DLD1 (cell line): ENCODE measurements around the gene SENP1.

Experiments
- in situ Hi-C: cut with HindIII; loops from 2 replicates; pipeline ENCODE4 v1.10.0; 2017; ENCODE audit warnings: low sequenced_read_pairs

SENP1 gene

DNA sequence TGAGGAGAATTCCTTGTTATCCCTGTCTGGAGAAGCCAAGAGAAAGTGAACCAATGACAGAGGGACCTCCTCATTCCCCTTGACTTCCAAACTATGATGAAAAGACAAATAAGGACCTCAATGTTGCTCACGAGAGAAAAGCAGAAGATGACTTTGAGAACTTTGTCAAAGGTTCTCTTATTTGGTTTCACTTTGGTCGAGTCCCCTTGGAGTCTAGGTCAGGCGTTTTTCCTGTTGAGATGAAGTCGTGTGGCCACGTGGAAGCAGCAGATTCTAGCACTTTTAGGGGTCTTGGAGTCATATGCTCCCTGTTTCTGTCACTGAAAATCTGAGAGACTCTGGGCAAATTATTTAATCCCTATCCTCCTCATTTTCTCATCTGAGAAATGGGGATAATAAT is 67.8 kb downstream of the SENP1 start:
- in situ Hi-C loops: no loop called here

DNA sequence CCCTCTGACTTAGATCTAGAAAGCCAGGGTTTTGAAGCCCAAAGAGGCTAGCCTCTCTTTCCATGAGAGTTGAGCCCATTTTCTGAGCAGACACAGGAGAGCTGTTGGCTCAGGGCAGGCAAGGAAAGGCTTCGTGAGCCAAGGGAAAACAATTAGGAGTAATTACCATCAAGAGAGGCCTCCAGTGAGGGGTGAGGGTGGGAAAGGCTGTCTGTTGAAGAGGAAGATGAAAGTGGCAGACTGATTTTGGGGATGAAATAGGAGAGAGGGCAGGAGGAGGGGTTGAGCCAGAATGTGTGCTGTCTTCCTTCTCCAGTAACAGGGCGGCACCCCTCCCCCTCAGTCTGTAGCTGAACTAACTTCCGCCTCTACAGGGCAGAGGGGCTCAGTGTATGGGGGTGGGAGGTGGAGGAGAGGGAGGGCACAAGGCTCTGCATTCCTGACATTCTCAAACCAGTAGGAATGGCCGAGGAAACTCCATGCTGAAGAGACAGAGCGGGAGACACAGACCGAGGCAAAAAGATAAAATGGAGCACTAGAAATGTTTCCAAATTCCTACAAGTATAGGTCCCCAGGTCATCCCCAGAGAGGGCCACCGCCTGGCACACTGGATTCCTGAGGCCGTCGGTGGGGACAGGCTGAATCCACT is 68.5 kb downstream of the SENP1 start:
- in situ Hi-C loops: no loop called here

DNA sequence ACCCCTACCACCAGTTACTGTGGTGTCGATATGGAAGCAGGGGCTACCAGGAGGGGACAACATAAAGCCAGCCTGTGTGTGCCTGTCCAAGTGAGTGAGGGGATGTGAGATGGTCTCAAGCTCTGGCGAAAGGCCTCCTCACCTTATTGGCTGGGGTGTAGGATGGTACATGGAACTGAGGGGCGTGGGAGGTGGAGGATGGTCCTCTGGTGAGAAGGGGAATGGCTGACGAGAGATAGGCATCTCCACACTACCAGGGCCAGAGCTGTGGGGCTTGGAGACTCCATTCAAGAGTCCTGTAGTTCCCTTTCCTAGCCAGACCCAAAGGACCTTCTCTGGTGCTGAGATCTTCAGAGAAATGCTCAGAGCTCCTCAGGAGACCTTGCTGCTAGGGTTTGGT is 69.1 kb downstream of the SENP1 start:
- in situ Hi-C loops: no loop called here

DNA sequence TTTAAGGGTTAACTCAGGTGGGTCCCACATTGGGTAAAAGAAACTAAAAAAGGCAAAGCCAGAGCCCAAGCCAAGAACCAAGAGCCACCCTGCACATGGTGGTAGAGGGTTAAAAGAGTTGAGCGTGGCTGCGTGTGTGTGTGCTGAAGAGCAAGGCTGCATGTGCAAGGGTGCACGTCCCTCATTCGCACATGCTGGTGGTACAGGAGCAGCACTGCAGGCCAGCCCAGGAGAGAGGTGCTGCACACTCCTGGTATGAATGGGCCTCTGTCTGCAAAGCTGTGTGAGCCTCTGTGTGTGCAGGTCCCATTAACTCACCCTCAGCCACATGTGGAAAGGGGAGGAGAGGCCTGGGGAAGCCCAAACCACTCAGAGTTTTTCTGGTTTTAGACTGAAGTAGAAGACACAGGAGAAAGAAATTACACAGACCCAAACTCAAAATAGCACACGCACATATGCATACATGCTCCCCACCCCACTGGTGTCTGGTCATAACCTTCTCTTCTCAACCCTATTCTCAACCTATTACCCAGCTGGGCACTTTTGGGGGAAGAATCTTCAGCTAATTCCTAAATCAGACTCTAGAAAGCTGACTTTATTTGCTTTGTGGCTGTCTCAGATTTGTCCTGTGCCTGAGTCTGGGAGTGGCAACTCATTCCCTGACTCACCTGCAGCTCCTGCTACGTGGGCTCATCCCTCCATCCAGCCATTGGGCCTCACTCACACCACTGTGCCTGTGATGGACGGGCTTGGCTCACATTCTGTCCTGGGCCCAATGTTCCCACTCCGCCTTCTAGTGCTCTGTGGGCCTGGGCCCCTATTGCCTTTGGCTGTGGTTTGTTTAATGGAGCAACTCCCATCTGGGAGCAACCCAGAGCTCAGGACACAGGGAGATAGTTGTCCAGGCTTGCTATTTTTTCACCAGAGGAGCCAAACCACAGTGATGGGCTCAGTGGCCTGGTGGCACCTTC is 70.8 kb downstream of the SENP1 start:
- in situ Hi-C loops: no loop called here

DNA sequence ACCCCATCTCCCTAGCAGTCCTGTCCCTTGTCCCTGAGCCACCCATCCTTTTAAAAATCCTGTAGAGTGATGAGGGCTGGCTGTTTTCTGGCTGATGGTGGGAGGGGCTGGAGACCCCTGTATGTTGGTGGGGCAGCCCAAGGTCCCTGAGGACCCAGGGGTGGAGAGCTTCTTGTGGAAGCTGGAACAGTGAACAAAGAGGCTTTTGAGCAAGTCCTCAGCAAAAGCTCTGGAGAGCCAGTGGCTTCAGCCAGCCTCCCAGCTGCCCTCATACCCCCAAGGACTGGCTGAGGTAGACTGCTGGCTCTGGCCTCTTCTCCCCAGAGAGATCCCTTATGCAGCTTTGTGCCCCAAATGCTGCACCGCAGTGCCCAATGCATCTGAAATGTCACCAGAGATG is 72.4 kb downstream of the SENP1 start:
- in situ Hi-C loops: no loop called here

DNA sequence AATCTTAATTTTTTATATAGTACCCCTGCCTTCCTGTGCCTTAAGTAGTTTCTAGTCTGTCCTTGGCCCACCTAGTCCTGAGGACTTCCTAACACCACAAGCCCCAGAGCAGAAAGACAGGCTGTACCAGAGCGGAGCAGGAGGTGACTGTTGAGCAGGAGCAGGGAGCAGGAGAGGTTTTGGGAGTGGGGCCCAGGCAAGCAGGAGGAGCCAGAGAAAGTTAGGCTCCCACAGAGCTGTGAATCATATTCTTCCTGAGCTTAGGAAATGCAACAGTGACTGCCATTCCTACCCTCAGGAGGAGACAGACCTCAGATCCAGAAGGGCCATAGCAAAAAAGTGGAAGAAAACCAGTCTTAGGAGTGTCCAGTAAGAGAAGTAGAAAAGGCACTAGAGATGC is 73.3 kb downstream of the SENP1 start:
- in situ Hi-C loops: no loop called here

DNA sequence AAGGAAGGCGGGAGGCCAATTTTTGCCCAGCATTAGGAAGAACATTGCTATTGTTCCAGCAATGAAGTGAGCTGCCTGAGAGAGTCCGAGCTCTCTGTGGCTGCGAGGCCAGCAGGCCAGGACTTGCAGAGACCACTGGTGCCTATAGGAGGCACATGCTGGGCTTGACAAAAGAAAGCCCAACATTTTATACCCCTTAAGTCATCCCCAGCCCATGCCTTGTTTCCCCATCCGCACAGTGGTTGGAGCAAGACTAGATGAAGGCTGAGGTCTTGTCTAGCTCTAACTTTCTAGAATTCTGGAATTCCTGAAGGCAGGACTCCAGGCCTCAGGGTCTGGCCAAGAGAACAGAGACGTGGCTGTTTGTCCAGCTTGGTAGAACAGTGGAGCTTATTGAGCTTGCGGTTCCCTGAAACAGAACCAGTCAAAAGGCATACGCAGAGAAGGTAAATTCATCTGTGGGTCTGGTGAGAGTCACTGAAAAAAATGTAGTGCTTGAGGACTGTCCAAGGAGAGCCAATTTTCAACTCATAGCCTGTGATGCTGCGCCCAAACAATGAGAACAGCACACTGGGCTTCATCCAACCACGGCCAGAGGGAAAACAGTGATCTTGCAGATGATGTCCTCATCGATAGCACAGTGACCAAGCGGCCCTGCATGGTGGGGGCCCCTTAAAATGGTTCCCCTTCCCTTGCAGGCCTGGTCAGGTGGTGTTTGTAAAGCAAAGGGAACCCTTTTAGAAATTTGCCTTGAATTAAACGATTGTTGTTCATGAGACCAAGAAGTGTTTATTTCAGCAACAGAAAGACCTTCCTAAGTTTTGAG is 74.5 kb downstream of the SENP1 start:
- in situ Hi-C loops: no loop called here

DNA sequence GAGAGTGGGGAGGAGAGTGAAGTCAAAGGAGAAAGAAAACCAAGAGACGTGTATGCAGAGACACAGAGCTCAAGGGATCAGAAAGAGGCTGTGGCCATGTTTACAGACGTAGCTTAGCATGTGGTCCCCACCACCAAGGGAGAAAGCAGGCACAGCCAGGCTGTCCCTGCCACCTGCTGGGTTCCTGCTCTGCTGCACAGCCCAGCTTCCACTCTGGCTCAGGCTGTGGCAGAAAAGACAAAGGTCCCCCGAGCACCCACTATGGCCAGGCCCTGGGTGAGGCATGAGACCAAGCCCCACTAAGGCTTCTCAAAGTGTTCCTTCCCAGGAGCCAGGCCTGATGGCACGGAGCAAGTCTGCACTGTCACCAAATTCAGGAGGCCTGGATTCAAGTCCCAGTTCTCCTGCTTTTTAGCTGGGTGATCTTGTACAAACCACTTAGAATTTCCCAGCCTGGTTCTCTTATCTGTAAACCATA is 75.7 kb downstream of the SENP1 start:
- in situ Hi-C loops: no loop called here

DNA sequence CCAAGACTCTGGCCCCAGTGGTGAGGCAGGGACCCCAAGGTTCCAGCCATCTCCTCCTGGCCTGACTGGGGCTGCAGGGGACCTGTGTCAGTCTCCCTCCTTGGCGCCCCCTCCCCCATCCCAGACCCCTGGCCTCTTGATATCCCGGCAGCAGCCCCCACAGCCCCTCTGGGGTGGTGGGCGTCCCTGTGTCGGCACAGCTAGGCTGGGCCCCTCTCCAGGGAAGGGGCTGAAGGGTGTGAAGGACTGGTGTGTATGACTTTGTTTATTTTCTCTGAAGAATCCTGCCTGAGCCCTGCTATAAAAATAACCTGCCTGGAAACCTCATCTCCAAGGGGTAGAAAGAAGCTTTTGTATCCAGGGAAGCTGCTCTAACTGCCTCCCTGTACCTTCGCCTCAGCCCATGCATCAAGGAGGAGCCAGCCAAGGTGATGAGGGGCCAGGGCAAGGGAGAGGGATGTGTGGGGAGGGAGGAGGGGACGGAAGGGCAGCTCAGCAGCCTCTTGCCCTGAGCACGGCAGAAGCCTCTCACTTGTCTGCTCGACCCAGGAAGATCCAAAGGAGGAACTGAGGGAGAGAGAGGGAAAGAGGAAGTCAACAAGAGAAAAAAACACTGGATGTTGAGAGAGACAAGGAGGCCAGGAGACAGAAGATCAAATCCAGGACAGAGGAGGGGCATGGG is 76.2 kb downstream of the SENP1 start:
- in situ Hi-C loops: no loop called here

DNA sequence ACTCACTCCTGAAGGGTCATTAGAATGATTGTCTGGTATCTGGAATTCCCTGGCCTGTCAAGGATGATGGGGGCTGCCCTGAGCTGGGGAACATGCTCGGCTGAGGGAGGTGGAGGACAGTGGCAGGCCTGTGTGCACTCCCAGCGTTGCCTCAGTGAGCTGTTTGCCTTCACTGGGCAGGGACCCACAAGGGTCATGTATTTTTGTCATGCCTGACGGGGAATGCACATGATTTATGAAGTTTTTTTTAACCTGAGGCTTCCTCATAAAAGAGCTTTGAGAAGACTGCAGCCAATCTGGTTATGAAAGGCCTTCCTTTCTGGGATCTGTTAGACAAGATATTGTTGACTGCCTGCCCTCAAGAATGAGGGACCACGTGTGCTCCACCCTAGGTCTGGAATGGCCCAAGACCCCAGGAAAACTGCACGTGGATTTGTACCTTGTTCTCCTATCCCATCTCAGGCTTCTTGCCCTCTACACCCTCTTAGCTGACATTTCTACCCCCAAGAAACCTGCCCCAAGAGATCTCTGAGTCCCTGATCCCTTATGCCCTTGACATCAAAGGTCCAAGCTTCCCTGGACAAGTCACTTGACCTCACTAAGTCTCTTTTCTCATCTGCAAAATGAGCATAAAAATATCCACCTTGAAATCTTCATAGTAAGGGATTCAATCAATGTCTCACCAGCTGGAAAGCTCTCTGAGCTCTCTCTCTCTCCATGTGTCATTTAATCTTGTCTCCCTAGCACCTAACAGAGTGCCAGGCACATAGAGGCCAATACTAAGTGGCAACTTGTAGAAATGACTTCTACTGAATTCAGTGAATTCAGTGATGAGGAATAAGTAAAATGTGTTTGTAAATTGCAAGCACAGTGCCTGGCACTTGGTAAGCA is 77.1 kb downstream of the SENP1 start:
- in situ Hi-C loops: no loop called here

DNA sequence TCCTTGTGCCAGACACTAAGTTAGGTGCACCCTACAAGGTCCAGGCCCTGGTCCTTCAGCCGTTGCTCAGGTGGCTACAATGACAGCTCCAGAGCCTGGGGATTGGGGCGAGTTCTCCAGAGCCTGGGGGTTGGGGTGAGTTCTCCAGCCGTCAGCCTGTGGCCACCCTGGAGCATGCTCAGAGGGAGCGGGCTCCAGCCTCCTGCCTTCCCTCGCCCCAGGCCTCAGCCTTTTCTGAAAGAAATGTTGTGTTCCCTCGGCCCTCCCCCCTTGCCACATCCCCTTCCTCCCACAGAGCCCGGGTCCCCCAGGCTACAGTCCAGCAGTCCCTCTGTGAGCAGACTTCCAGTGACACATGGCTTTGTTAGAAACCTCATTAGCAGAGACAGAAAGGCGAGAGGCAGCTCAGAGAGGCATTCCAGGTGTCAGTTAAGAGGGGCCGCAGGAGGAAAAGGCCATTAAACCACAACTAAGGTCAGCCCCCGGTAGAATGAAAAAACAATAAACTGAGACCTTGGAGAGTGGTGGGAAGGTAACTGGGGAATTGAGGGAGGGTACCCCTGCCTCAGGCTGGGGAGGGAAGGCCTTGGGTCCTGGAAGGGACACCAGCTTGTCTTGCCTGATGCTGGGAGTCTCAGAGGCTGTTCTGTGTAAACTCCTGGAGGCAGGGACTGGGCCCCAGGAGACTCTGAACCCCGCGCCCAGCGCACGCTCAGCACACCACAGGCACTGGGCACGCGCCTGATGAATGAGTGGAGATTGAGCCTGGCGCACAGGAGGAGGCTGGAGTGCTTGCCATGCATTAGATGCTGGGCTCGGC is 78.5 kb downstream of the SENP1 start:
- in situ Hi-C loops: no loop called here

DNA sequence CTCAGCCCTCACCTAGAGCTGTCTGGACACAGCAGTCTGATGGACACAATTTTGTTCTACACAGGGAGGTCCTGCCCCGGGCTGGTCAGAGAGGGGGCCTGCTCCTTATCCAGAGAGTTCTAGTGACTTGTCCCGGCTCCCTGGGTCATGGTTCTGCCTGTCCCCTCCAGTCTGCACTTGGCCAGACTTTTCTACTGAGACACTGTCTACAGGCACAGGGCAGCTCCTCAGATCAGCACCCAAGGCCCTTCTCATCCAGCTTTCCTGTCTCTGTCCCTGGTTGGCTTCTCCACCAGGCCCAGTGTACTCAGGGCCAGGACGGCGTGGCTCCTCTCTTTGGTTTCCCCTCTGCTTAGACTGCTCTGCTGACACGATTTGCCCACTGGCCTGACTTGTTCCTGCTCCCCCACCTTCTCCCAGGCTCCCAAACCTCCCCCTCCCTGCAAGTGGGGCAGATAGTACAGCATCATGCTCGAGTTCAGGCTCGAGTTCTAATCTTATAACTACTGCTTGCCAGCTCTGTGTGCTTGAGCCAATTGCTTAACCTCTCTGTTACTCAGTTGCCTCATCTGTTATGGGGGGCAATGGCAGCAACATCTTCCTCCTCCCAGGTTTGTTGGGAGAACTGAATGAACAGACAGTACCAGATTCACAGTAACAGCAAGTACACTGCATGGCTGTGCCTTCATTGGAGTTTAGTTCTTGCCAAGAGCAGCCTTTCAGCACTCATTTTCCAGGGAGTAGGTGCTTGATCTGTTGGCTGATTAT is 79.6 kb downstream of the SENP1 start:
- in situ Hi-C loops: no loop called here

DNA sequence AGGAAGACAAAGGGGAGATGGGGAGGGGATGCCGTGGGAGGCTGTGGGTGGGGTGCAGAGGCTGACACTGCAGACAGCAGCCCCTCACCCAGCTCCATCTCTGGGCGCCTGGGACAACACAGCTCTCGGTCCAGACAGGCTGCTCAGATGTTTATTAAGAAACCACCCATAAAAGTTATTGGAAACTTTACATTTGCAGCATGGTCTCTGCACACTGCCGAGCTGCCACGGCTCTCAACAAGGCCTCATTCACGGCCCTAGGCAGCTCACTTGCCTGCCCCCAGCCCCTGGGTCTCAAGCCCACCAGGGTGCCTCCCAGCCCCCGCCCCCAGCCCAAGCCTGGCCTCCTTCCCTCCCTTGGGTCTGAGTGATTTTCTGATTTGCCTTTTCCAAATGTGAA is 80.6 kb downstream of the SENP1 start:
- in situ Hi-C loops: no loop called here

DNA sequence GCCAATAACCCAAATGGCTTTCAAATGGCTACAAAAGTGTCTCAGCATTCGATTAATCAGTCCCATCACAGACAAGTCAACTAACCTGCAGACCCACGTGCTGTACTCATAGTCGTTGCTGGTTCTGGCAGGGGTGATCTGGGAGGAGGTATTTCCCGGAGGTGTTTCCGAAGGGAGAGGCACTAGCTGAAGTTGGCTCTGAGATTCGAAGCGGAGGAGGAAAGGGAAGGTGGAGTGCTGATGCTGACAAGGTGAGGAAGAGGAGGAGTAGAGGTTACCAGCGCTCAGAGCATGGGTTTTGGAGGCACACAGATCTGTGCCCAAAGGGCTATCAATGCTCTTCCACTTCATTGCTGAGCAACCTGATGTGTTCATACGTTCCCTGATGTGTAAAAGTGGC is 81.1 kb downstream of the SENP1 start:
- in situ Hi-C loops: no loop called here

DNA sequence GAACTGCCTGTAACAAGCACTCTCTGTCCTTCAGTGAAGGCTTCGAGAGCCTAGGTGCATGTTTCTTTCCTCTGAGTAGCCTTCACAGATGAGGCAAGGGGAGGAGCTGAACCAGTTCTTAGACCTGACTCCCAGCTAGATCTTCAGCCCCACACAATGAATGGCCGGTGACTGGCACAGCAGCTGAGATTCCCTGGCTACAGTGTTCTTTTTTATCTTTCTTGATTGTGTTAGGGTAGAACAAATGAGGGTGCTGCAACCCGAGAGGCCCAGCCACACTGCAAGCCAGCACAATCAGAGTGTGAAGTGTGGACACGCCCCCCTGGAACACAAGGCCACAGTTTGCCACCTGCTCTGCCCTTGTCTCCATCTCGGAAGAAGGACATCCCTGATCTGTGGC is 82.5 kb downstream of the SENP1 start:
- in situ Hi-C loops: no loop called here

DNA sequence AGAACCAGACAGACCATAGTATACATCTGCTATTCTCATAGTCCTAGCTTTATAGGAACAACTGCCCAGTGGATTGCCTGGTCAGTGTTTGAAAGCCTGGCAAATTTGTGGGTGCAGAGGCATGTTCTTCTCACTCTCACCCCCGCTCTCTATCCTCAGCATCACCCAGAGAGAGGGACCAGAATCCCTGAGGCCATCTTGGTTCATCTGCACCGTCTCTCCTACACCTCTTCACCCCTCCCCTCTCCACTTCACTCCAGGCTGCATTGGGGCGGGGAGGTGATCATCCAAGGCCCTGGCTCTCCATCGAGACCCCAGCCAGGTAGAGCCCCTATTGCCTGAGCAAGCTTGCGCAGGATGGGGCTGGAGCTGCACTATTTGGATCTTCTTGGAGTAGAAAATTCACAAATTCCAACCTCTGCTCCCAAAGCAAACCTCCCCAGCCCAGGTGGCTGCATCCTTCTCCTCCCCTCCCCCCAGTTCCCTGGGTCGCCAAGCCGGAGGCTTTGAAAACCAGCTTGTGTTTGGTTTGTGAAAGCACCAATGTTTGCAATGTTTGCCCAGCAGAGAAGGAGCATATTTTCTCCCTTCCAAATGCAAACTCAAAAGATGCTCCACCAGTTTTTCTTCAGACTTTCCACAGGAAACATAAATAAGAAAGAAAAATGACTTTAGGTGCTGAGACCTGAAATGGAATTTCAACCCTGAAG is 83.0 kb downstream of the SENP1 start:
- in situ Hi-C loops: no loop called here

DNA sequence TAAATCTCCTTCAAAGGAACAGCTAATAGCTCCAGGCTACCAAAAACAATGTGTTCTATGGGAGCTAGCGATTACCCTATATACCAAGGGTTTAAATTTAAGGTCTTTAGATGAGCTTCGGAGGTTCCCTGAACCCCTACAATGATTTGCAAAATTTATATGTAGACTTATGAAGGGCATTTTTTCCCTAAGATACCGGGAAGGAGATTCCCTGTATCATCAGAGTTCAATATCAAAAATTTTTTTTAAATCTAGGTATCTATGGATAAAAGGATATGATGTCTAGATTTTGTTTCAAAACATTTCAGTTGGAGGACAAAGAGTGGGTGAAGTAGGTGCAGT is 83.7 kb downstream of the SENP1 start:
- in situ Hi-C loops: no loop called here
